Inflammatory macrophage (primary cell): Measurements from ENCODE around the gene FAM241A.
"Not testable (repeated sequence)": the region's sequence is repeated elsewhere in the genome, so short reads cannot be mapped to it uniquely, and the experiment has no call there.

Source experiments
- DNase-seq, 2 donors: peaks; one replicate each; pipeline ENCODE4 v3.0.0-alpha.2; 2020 to 2022

The FAM241A gene

GRCh38 chr4:112173593-112174558 is 28.6 kb downstream of the FAM241A start:
- DNase-seq = no peak

GRCh38 chr4:112175840-112176239 is 30.6 kb downstream of the FAM241A start:
- no peak for DNase-seq

GRCh38 chr4:112176596-112176995 is 31.3 kb downstream of the FAM241A start:
- no peak for DNase-seq

- DNase-seq = not testable (repeated sequence)
Observed at GRCh38 chr4:112178741-112179140, 33.5 kb downstream of the FAM241A start.

DNA sequence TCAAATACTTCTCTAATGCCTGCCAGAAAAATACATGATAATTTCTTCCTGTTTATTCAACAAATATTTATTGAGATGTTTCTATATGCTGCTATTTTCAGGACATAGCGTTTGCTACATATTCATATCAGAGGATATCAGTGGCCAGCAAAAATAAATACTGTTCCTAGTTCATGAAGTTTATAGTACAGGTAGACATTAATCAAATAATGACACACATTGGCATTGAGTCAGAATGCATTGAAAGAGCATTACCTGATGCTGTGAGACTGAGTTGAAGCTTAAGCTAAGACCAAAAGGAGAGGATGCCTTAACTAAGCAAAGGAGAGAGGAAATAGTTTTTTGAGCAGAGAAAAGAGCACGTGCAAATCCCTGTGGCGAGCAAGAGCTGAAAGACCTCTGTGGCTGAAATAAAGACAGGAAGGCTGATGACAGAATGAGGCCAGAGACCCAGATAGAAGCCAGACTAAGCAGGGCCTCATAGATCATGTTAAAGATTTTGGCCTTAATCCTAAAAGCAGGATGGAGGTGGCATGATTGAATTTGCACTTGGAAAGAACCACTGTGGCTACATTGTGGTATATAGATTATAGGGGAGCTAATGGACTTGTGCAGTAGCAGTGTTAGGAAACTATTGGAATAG is 36.2 kb downstream of the FAM241A start:
- no peak for DNase-seq

- DNase-seq = no peak
Observed at GRCh38 chr4:112182604-112183003, 37.4 kb downstream of the FAM241A start.

- peak; percentile 7 to 11 for DNase-seq
Observed at GRCh38 chr4:112183252-112183651, 38.0 kb downstream of the FAM241A start.

DNA sequence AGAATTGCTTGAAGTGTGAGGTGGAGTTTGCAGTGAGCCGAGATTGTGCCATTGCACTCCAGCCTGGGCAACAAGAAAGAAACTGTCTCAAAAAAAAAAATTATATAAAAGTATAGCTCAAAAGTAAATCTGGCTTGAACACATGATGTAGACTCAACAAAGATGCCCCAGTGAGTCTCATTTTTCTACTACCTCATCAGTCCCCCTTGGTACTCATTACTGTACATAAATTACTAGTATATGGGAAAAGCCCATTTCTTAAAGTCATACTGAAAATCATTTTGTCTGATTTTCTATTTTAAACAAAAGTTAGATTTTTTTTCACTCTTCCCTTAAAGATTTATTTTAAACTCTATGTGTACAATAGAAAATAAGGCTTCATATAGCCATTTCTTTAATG is 39.2 kb downstream of the FAM241A start:
- no peak for DNase-seq

- no peak for DNase-seq
Observed at GRCh38 chr4:112185334-112185733, 40.1 kb downstream of the FAM241A start.

- peak; percentile 80 to 91 for DNase-seq
Observed at GRCh38 chr4:112185740-112186670, 40.8 kb downstream of the FAM241A start.

DNA sequence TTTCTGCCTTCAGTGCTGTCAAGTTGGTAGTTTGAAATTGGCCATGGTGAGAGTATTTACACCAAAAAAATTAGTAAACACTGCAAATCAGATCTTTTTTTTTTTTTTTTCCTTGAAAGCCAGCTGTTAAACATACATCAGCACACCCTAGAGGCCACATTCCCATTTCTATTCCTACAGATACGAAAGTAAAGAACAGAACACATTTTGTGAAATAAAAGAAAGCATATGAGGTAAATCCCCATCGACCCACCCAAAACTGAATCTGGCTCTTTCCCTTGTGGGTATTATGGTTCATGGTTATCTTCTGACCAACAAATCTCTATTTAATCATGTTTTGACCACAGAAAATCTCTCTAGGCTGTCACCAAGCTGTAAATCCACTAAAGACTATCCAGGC is 44.5 kb downstream of the FAM241A start:
- DNase-seq = no peak

DNA sequence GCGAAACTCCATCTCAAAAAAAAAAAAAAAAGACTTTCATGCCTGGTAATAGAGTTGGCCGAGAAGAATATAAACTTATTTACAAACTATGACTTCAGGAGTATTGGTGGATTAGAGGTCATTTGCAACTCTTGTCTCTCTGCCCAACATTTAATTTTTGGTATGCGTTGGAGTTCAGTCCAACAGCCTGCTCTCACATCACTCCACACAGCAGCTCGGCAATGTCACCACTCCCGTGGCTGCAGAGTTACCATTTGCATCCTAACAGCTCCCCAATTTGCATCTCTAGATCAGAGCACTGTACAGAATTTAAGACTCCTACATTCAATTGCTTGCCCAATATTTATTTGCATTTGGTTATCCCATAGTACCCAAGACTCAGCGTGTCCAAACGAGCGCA is 45.4 kb downstream of the FAM241A start:
- DNase-seq = no peak

- no peak for DNase-seq
Observed at GRCh38 chr4:112196461-112196860, 51.2 kb downstream of the FAM241A start.

DNA sequence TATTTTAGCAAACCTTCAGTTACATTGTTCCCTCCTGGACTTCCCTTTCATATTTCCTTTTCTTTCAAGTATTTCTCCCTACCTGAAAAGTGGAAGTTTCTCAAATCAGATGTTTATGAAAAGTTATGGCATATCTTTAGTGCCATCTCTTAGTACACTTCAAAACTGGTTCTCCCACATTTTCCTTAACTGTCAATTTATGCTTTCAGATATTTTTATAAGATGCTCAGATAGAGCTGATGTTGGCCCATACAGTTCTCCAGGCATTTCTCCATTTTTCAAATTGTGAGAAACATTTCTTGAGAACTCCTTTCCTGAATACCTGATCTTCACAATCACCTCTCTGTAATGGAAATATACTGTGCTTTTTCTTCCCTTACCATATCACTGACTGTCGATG is 53.8 kb downstream of the FAM241A start:
- DNase-seq = no peak

GRCh38 chr4:112201915-112202505 is 56.8 kb downstream of the FAM241A start:
- no peak for DNase-seq

DNA sequence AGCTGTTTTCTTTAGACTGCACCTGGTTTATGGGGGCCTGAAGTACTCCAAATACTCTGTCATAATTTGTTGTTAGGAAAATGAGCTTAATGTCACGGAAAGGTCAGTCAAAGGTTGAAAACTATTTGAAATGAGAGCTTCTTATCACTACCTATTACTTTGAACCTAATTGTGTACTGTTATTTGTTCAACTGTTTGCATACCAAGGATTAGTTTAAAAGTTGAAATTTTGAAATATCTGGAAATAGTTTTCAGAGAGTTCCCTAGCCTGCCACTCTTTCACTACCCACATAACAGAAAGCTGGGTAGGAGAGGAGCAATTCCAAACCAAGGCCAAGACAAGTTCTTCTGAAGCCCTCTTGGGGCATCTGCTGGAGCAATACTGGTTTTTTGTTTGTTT is 58.3 kb downstream of the FAM241A start:
- no peak for DNase-seq

- DNase-seq = peak in 1 of 2 donors; percentile 43
Observed at GRCh38 chr4:112206431-112206830, 61.2 kb downstream of the FAM241A start.

DNA sequence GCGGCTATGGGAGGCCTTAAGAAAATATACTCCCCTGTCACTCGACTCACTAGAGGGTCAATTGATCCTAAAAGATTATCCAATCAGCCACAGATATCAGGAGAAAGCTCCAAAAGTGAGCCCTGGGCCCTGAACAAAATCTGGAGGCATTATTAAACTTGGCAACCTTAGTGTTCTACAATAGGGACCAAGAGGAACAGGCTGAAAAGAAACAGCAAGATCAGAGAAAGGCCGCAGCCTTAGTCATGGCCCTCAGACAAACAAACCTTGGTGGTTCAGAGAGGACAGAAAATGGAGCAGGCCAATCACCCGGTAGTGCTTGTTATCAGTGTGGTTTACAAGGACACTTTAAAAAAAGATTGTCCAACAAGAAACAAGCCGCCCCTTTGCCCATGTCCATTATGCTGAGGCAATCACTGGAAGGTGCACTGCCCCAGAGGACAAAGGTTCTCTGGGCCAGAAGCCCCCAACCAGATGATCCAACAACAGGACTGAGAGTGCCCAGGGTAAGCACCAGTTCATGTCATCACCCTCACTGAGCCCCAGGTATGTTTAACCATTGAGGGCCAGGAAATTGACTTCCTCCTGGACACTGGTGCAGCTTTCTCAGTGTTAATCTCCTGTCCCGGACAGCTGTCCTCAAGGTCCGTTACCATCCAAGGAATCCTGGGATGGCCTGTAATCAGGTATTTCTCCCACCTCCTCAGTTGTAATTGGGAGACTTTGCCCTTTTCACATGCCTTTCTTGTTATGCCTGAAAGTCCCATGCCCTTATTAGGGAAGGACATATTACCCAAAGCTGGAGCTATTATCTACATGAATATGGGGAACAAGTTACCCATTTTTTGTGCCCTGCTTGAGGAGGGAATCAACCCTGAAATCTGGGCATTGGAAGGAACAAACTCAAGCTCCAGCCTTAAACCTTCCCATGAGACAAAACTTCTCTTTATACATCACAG is 63.2 kb downstream of the FAM241A start:
- not testable (repeated sequence) for DNase-seq

GRCh38 chr4:112210777-112211176 is 65.5 kb downstream of the FAM241A start:
- no peak for DNase-seq

GRCh38 chr4:112213091-112213490 is 67.8 kb downstream of the FAM241A start:
- DNase-seq = peak; percentile 16 to 37

DNA sequence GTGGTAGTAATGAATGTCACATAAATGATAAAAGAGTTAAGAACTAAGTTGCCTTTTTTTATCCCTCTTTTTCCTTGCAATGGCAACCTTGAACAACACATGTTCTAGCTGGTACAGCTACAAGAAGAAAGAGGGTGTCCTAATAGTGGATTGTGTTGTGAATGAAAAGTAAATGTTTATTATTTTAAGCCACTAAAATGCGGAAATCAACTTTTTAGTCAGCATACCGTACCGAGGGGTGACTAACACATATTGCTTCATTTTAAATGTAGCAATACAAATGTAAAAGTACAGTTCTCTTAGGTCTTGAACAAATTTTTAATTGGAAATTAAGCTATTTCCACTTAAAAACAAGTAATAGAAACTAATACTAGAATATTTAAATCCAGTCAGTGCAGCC is 68.6 kb downstream of the FAM241A start:
- peak; percentile 69 to 93 for DNase-seq
